ENCODE measurements around the gene RBM3.

RBM3 gene

GRCh38 chrX:48591255-48591791, 17.0 kb downstream of the RBM3 start:
- TF ChIP-seq ZFX (IDR thresholded peaks at IDR 0.05) = no peak
- TF ChIP-seq, protein P1, sequence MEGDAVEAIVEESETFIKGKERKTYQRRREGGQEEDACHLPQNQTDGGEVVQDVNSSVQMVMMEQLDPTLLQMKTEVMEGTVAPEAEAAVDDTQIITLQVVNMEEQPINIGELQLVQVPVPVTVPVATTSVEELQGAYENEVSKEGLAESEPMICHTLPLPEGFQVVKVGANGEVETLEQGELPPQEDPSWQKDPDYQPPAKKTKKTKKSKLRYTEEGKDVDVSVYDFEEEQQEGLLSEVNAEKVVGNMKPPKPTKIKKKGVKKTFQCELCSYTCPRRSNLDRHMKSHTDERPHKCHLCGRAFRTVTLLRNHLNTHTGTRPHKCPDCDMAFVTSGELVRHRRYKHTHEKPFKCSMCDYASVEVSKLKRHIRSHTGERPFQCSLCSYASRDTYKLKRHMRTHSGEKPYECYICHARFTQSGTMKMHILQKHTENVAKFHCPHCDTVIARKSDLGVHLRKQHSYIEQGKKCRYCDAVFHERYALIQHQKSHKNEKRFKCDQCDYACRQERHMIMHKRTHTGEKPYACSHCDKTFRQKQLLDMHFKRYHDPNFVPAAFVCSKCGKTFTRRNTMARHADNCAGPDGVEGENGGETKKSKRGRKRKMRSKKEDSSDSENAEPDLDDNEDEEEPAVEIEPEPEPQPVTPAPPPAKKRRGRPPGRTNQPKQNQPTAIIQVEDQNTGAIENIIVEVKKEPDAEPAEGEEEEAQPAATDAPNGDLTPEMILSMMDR (conservative IDR thresholded peaks at IDR 0.05) = no peak
- H3K27ac ChIP-seq = peak overlapping the region; percentile 57

- no peak overlapping the region for H3K27ac ChIP-seq
Measured at GRCh38 chrX:48592971-48593370, 18.7 kb downstream of the RBM3 start.

DNA sequence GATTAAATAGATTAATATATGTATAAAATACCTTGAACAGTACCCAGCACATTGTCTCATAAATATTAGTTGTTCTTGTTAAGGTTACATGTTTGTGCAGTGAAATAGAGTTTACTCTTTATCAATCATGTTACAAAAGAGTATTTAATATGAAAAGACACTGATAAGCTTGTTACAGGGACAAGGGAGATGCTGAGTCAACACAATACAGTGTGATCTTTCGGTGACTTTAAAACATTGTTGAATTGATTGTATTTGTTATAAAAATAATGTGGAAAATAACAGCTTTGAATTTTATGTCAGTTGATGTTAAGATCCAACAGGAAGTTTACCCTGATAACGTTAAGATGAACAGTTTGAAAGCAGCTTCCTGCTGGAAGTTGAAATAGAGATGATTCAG, 21.6 kb downstream of the RBM3 start:
- TF ChIP-seq, protein P1 (conservative IDR thresholded peaks at IDR 0.05) = no peak
- TF ChIP-seq ZFX (IDR thresholded peaks at IDR 0.05) = no peak
- peak overlapping the region; percentile 98 for H3K27ac ChIP-seq

More at GRCh38 chrX:48592971-48593370, 18.7 kb downstream of the RBM3 start:
- TF ChIP-seq, protein P1 (conservative IDR thresholded peaks at IDR 0.05) = no peak
- TF ChIP-seq ZFX (IDR thresholded peaks at IDR 0.05) = no peak

GRCh38 chrX:48597353-48598264, 23.3 kb downstream of the RBM3 start, which contains the start of gene WDR13:
TSS of gene WDR13 (plus strand) at chrX:48597492. CDS start at chrX:48597997, 505 bp downstream.
- no peak for TF ChIP-seq ZFX (IDR thresholded peaks at IDR 0.05)
- TF ChIP-seq, protein P1 (conservative IDR thresholded peaks at IDR 0.05) = no peak
- peak within 1 kb of the TSS; percentile 98 for H3K27ac ChIP-seq

GRCh38 chrX:48598614-48599013, 24.3 kb downstream of the RBM3 start:
- TF ChIP-seq ZFX (IDR thresholded peaks at IDR 0.05) = no peak
- TF ChIP-seq, protein P1 (conservative IDR thresholded peaks at IDR 0.05) = no peak
- peak overlapping the region; percentile 98 for H3K27ac ChIP-seq

DNA sequence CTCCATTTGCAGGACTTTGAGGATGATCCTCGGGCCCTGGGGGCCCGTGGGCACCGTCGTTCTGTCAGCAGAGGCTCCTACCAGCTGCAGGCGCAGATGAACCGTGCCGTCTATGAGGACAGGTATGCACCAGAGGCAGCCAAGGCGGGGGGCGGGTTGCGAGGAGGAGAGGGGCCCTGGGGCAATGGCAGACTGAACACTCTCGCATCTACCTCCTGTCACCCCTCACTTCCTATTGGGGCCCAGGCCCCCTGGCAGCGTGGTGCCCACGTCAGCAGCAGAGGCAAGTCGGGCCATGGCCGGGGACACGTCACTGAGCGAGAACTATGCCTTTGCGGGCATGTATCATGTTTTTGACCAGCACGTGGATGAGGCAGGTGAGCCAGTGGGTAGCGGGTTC, 25.1 kb downstream of the RBM3 start:
- H3K27ac ChIP-seq = peak overlapping the region; percentile 98
- TF ChIP-seq, protein P1 (conservative IDR thresholded peaks at IDR 0.05) = no peak
- no peak for TF ChIP-seq ZFX (IDR thresholded peaks at IDR 0.05)

GRCh38 chrX:48600226-48600625, 25.9 kb downstream of the RBM3 start:
- TF ChIP-seq, protein P1 (conservative IDR thresholded peaks at IDR 0.05) = no peak
- no peak for TF ChIP-seq ZFX (IDR thresholded peaks at IDR 0.05)
- H3K27ac ChIP-seq = no peak overlapping the region

Measured in C4-2B (cell line).